PFSK-1 (cell line): ENCODE data around the gene HOXC10.

ENCODE experiments used
- FOXP2 ChIP-seq: optimal IDR thresholded peaks from 2 replicates; pipeline ENCODE3; 2011; ENCODE audit warnings: borderline replicate concordance, control low read depth, inconsistent platforms; ENCODE audit not compliant: insufficient read depth; ENCODE audit errors: extremely low read length, extremely low read depth
- POLR2AphosphoS5 ChIP-seq: IDR thresholded peaks from 2 replicates; pipeline ENCODE4 v1.6.1; 2012; ENCODE audit warnings: low read depth, mild to moderate bottlenecking, control low read depth, low read length, moderate library complexity
- REST ChIP-seq, 2 experiments: IDR thresholded peaks; 2 replicates each; pipeline versions ENCODE4 v1.6.1 to v1.8.0; 2011 to 2012; ENCODE audit warnings: low read depth in 2 of 2, low read length in 2 of 2, control low read depth in 1 of 2, inconsistent platforms in 1 of 2, mild to moderate bottlenecking in 1 of 2, moderate library complexity in 1 of 2; ENCODE audit not compliant: insufficient read depth in 1 of 2
- SIN3A ChIP-seq: IDR thresholded peaks from 2 replicates; pipeline ENCODE4 v1.6.1; 2012; ENCODE audit warnings: mild to moderate bottlenecking, low read length, moderate library complexity, borderline replicate concordance; ENCODE audit not compliant: insufficient read depth
- TAF1 ChIP-seq: IDR thresholded peaks from 2 replicates; pipeline ENCODE4 v1.6.1; 2012; ENCODE audit warnings: low read length, control low read depth, borderline replicate concordance; ENCODE audit not compliant: insufficient read depth

HOXC10 gene

GRCh38 chr12:54010972-54011664 is 26.2 kb downstream of the HOXC10 start:
- no peak for TF ChIP-seq SIN3A
- no peak for TF ChIP-seq REST (IDR thresholded peaks at IDR 0.05; ENCODE audit: insufficient read depth in 1 of 2, low read depth in 2 of 2, low read length in 2 of 2)

- TF ChIP-seq SIN3A (no peak), REST (IDR thresholded peaks at IDR 0.05; ENCODE audit: insufficient read depth in 1 of 2, low read depth in 2 of 2, low read length in 2 of 2) (no peak), POLR2AphosphoS5 (no peak), TAF1 (no peak)
Observed at GRCh38 chr12:54011665-54012532, 27.0 kb downstream of the HOXC10 start.

GRCh38 chr12:54012631-54013409 is 27.9 kb downstream of the HOXC10 start:
- TF ChIP-seq TAF1, result no peak
- no peak for TF ChIP-seq SIN3A
- TF ChIP-seq REST (IDR thresholded peaks at IDR 0.05; ENCODE audit: insufficient read depth in 1 of 2, low read depth in 2 of 2, low read length in 2 of 2), result no peak
- TF ChIP-seq FOXP2, result no peak
- no peak for TF ChIP-seq POLR2AphosphoS5

GRCh38 chr12:54014377-54015017 is 29.6 kb downstream of the HOXC10 start:
- TF ChIP-seq REST (IDR thresholded peaks at IDR 0.05; ENCODE audit: insufficient read depth in 1 of 2, low read depth in 2 of 2, low read length in 2 of 2) (no peak), POLR2AphosphoS5 (no peak), FOXP2 (no peak), TAF1 (no peak), SIN3A (no peak)
